B cell (primary cell): ENCODE measurements around the gene SPRYD3.

Experiments
- EZH2 ChIP-seq: IDR thresholded peaks from 2 replicates; pipeline ENCODE4 v1.6.1; 2012; ENCODE audit warnings: borderline replicate concordance, low read depth, mild to moderate bottlenecking, moderate library complexity, low read length; ENCODE audit not compliant: insufficient read depth, poor library complexity, severe bottlenecking
- TF ChIP-seq, protein P1 (sequence below): fragments of 200-600 bp; IDR thresholded peaks from one replicate; pipeline ENCODE4 v1.8.0; 2022; ENCODE audit warnings: antibody characterized with exemption, mild to moderate bottlenecking

GRCh38 chr12:53074999-53075370 lies 4.2 kb downstream of the SPRYD3 start:
- TF ChIP-seq, protein P1, sequence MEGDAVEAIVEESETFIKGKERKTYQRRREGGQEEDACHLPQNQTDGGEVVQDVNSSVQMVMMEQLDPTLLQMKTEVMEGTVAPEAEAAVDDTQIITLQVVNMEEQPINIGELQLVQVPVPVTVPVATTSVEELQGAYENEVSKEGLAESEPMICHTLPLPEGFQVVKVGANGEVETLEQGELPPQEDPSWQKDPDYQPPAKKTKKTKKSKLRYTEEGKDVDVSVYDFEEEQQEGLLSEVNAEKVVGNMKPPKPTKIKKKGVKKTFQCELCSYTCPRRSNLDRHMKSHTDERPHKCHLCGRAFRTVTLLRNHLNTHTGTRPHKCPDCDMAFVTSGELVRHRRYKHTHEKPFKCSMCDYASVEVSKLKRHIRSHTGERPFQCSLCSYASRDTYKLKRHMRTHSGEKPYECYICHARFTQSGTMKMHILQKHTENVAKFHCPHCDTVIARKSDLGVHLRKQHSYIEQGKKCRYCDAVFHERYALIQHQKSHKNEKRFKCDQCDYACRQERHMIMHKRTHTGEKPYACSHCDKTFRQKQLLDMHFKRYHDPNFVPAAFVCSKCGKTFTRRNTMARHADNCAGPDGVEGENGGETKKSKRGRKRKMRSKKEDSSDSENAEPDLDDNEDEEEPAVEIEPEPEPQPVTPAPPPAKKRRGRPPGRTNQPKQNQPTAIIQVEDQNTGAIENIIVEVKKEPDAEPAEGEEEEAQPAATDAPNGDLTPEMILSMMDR: no peak
- no peak for TF ChIP-seq EZH2
